NCI-H2107 (cell line): ENCODE measurements around the gene PDZK1IP1.
"Not testable (repeated sequence)": the region's sequence is repeated elsewhere in the genome, so short reads cannot be mapped to it uniquely, and the experiment has no call there.

ENCODE experiments used
- DNase-seq: peaks from one replicate; lab custom pipeline; 2025; lab: John Stamatoyannopoulos, UW

PDZK1IP1 gene

GRCh38 chr1:47196622-47197021 is 6.8 kb upstream of the PDZK1IP1 start:
- DNase-seq: no peak

DNA sequence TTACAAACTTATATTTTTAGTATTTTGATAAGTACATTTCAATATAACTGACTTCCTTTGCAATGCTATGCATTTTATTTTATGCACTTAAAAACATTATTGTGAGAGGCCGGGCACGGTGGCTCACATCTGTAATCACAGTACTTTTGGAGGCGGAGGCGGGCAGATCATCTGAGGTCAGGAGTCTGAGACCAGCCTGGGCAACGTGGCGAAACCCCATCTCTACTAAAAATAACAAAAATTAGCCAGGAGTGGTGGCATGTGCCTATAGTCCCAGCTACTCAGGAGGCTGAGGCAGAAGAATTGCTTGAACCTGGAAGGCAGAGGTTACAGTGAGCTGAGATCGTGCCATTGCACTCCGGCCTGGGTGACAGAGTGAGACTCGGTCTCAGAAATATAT is 6.1 kb upstream of the PDZK1IP1 start:
- DNase-seq: not testable (repeated sequence)

DNA sequence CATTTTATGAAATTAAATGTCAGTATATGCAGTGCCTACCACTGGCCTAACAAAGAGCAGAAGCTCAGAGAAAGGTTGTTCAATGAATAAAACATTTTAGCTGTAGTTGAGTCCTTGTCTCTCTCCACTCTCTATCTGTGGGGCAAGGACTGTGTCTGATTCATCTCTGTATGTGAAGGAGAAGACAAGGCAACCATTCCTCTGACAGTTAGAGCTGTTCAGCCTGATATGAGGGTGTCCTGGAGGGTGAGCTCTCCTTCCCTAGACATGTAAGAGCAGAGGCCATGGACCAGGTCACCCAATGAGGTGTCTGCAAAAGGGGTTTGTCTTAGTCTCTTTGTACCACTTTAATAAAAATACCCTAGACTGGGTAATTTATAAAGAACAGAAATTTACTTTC is 4.5 kb upstream of the PDZK1IP1 start:
- DNase-seq: no peak

- DNase-seq: not testable (repeated sequence)
Measured at GRCh38 chr1:47193496-47193895, 3.7 kb upstream of the PDZK1IP1 start.

- no peak for DNase-seq
Measured at GRCh38 chr1:47192458-47193384, 2.9 kb upstream of the PDZK1IP1 start.

DNA sequence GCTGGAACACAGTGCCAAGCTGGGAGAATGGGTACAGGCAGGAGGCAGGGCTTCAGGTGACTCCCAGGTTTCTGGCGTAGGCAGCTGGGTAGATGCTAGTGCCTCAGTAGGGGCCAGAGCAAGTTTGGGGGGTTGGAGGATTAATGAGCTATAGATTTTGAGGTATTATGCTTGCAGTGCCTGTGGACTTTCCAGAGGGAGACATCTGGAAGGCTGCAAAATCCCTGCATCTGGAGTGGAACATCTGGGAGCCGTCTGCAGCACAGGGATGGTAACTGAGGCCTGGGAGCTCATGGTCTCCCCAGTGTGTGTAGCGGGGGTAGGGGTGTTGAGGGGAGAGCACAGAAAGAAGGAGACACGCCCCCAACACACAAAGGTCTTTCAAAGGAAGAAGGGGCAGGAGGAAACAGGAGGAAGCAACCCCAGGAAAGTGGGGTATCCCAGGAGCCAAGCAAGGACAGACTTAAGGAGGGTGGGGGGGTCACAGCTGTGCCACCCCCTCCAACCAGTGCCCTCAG is 2.2 kb upstream of the PDZK1IP1 start:
- no peak for DNase-seq

GRCh38 chr1:47190857-47191256 is 1.0 kb upstream of the PDZK1IP1 start:
- DNase-seq: no peak

DNA sequence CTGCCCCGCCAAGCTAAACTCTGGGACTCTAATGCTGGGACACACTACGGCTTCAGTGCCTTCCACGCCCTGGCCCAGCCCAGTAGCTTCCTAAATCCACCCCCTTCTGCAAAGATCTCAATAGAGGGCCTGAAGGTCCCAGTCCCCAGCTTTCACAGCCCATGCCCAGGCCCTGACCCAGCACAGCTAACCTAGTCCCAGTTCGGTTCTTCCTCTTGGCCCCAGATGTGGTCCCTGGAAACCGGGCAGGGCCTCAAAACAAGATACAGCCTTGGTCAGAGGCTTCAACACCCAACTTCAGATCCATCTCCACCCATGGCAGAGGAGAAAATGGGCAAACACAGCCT is 646 bp upstream of the PDZK1IP1 start:
- DNase-seq: no peak

DNA sequence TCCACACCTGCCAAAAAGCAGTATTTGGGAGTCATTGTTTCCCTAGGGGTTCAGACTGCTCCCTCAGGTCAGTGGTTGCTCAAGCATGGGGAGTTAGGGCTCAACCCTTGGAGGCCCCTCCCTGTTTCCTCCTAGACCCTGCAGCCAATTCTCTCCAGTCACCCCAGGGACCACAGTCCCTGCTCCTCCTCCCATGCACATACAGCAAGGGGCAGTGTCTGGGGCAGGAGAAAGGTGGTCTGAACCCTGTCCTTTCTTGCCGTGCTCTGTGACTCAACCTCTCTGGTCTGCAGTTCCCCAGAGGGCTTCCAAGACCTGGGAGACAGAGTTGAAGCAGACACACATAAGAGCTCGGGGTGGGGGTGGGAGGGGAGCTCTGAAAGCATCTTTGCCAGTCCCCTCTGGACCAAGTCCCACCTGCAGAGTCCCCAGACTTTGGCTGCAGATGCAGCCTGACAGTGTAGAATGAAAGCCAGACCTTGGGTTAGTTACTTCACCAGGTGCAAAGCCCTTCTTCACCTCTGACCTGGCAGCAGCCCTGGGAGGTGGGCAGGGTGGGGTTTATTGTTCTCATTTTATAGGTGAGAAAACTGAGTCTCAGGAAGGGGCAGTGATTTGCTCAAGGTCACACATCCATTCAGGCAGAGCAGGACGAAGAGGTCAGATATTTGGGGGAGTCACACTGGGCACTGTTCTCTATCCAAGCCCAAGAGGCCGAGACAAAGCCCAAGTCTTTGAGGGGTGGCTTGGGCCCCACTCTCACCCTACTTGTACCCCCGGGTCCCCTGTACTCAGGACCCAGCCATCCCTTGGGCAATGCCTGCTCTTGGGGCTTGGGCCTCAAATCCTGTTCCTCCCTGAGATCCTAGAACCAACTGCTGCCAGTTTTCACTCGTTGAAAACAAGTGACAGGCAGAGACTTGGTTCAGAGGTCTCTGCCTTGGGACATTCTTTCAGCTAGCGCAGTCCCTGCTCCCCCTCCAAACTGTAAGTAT is 748 bp downstream of the PDZK1IP1 start:
- no peak for DNase-seq

DNA sequence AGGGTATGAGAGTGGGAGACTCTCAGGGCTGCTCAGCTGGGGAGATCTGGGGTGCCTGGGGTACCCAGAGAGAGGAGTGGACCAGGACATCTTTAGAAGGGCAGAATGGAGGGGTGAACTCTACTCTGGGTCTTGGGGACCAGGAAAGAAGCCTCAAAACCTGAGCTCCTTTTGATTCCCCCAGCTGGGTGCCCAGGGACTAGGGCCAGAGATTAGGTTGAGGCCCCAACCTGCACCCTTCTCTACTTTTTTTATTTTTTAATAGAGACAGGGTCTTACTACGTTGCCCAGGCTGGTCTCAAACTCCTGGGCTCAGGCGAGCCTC is 1.9 kb downstream of the PDZK1IP1 start:
- no peak for DNase-seq

- DNase-seq: no peak
Measured at GRCh38 chr1:47187231-47187925, 2.5 kb downstream of the PDZK1IP1 start.

- no peak for DNase-seq
Measured at GRCh38 chr1:47186267-47187185, 3.3 kb downstream of the PDZK1IP1 start.

- DNase-seq: no peak
Measured at GRCh38 chr1:47184822-47185677, 4.8 kb downstream of the PDZK1IP1 start.

DNA sequence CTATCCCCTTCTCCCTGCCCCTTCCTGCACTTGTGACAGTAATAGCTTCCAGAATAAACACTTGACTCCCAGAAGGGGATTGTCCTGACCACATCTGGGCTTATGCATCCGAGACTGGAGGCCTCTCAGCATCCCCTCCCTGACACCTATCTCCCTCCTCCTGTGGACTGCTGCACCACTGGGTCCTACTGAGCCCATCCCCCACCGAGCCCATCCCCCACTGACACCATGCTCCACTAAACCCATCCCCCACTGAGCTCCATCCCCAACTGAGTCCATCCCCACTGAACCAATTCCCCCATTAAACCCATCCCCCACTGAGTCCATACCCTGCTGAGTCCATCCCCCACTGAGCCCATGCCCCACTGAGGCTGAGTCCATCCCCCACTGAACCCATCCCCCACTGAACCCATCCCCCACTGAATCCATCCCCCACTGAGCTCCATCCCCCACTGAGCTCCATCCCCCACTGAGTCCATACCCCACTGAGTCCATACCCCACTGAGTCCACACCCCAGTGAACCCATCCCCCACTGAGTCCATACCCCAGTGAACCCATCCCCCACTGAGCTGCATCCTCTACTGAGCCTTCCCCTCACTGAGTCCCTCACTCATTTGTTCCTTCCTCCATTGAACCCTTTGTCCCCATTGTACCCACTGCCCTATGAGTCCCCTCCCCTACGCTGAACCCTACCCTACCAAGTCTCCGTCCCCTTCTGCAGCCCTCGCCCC is 5.6 kb downstream of the PDZK1IP1 start:
- no peak for DNase-seq

DNA sequence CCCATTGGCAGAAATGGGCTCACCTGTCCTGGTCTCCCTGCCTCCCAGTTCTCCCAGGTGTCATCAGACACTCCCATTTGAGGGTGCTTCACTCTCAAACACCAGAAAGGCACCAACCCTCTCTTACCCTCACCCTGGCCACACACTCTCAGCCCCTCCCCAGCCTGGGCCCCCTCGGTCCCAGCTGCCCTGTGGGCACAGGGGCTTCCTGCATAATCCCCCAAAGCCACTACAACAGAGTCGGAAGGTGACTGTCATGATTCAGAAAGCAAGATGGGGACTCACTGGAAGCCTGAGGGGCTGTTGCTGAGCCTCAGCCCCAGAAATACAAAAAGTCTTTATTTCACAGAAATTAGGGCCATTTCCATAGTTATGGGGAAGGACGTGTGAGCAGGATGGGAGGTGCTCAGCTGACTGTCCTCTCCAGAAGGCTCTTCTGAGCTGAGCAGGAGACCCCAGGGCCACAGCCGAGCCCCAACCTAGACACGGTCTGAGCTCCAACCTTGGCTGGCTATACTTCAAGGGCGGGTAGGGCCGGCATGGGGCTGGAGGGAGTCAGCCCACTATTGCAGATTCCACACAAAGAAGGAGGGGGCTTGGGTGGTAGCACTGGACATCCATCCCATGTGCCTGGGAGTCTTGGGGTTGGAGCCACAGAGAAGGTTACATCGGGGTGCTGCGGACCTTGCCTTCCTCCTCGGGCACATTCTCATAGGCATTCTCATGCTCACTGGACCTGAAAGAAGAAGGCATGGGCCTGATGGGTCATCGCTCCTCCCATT is 6.3 kb downstream of the PDZK1IP1 start:
- DNase-seq: no peak

DNA sequence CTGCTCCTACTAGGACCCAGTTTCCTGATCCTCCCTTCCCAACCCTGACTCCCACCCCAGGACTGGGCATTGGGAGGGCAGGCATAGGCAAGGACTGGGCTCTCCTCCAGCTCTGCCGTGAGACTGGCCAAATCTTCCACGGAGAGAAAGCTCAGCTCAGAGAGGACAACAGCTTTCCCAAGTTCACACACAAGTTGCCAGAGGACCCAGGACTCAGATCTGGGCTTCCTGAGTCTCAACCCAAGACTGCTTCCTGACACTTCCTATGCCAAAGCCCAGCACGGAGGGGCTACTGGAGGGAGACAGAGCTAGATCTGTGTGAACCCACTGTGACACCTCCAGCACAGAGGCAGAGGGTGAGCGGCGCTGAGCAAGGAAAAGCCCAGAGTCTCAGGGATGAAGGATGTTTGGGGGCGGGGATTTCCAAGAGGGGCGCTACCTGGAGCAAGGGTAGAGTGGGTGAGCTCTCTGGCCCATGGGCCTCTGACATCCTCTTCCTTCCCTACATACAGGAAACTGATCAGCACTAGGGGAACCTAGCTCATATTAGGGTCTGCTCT is 7.1 kb downstream of the PDZK1IP1 start:
- DNase-seq: no peak

DNA sequence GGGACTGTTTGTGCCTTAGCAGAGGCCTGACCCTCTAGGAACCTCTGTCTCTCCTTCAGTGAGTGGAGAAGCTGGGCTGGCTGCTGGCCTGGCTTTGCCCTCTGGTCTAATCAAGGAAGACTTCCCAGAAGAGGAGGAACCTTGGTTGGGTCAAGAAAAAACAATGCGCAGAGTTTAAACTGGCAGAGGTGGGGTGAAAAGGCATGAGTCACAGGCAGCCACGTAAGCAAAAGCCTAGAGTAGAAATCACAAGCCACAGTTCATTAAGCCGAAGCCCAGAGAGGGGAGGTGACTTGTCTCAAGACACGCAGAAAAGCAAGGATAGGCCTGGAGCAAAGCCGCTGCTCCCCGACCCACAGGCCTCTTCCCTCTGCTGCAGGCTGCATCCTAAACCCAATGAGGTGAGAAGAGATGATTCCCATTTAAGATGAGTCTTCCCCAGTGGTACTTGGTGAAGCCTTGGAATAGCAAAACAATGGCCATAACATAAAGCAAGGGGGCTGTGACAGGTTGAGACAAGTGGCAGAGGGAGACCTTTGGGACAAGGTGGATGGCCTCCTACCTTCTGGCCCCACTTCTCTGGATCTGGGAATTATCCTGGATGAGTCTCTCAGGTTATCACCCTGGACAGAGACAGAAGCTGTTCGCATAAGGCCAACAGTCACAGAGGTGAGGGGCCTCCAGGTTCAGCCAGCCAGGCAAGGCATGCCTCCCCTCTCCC is 7.7 kb downstream of the PDZK1IP1 start:
- no peak for DNase-seq
